Activated B cell treated with CpG ODN at 0.5 μM for 24 hours (primary cell): ENCODE data around the gene SYT9. TPM values are rescaled to one million over a fixed set of nuclear protein-coding genes. Genes with fewer than 3 reads are reported as not detected.

Experiments
- ATAC-seq: fragments of 200-7000 bp; cut with Tn5 transposase; one replicate; pipeline ENCODE4 v1.10.0; 2021; ENCODE audit warnings: low read depth, mild to moderate bottlenecking, moderate library complexity
- CTCF ChIA-PET: fragments of 350-600 bp; sonication (Branson Sonifier 250); formaldehyde crosslinking; loops from one replicate; lab custom pipeline; 2021; ENCODE audit warnings: antibody characterized with exemption; lab: Charles Lee
- POLR2A ChIA-PET: fragments of 350-600 bp; sonication (Branson Sonifier 250); formaldehyde crosslinking; loops from one replicate; lab custom pipeline; 2021; ENCODE audit warnings: antibody characterized with exemption; lab: Charles Lee
- DNase-seq: peaks from one replicate; pipeline ENCODE4 v3.0.0; 2022
- H3K27ac Mint-ChIP-seq: one replicate; pipeline ENCODE4 v1.8.0; 2020; ENCODE audit warnings: mixed read lengths
- H3K27me3 Mint-ChIP-seq: one replicate; pipeline ENCODE4 v1.8.0; 2021; ENCODE audit warnings: mixed read lengths
- H3K36me3 Mint-ChIP-seq: one replicate; pipeline ENCODE4 v1.8.0; 2021; ENCODE audit warnings: low read depth, mixed read lengths
- H3K4me1 Mint-ChIP-seq: one replicate; pipeline ENCODE4 v1.8.0; 2021; ENCODE audit warnings: mixed read lengths
- H3K4me3 Mint-ChIP-seq: one replicate; pipeline ENCODE4 v1.8.0; 2020; ENCODE audit warnings: mild to moderate bottlenecking, mixed read lengths
- H3K9me3 Mint-ChIP-seq: one replicate; pipeline ENCODE4 v1.8.0; 2020; ENCODE audit warnings: mixed read lengths
- intact Hi-C: fragments of 100-400 bp; cut with micrococcal nuclease; formaldehyde crosslinking; loops from one replicate; pipeline ENCODE4 v1.15.1; 2024
- total RNA-seq: library from RNA; stranded (reverse); gene quantifications from 2 replicates; pipeline ENCODE4 v1.2.3, GENCODE V29; 2022
- TF ChIP-seq, protein P1 (sequence below): fragments of 200-600 bp; IDR thresholded peaks from one replicate; pipeline ENCODE4 v1.8.0; 2022; ENCODE audit warnings: antibody characterized with exemption, mild to moderate bottlenecking

SYT9 gene, protein sequence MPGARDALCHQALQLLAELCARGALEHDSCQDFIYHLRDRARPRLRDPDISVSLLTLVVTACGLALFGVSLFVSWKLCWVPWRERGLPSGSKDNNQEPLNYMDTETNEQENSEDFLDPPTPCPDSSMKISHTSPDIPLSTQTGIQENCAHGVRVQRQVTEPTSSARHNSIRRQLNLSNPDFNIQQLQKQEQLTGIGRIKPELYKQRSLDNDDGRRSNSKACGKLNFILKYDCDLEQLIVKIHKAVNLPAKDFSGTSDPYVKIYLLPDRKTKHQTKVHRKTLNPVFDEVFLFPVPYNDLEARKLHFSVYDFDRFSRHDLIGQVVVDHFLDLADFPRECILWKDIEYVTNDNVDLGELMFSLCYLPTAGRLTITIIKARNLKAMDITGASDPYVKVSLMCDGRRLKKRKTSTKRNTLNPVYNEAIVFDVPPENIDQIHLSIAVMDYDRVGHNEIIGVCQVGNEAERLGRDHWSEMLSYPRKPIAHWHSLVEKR
- total RNA-seq, result not detected in 2 replicates

DNA sequence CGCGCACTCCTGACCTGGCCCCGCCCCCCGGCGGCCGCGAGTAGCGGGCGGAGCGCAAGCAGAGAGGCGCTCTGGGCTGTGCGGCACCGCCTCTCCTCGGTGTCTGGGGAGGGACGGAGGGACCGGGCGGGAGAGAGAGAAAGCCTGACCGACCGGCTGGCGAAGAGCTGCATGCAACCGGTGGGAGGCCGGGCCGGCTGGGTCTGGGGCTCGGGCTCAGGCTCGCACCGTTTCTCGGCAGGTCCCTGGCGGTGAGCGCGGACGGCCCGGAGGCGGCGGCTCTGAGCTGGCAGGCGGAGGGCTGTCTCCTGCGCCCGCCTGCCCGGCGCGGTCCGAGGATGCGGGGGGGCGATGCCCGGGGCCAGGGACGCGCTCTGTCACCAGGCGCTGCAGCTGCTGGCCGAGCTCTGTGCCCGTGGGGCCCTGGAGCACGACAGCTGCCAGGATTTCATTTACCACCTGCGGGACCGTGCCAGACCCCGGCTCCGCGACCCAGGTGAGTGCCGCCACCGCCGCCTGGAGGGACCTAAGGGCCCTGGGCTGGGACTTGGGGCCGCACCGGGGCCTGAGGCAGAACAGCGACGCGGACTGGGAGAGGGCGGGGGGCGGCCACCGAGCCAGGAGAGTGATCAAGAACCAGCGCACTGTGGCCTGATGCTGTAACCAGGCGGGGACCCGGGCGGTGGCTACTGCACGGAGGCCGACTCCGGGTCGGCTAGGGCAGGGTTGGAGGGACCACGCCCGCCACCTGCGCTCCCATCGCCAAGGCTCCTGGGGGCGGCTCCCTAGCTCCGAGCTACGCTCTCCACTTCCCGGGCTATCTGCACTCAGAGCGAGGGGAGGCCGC, at the start of gene SYT9:
Gene SYT9 (plus strand): TSS at position 69 of the 847 bp plus-strand sequence. CDS start 283 bp downstream, at position 352.
- TF ChIP-seq, protein P1, sequence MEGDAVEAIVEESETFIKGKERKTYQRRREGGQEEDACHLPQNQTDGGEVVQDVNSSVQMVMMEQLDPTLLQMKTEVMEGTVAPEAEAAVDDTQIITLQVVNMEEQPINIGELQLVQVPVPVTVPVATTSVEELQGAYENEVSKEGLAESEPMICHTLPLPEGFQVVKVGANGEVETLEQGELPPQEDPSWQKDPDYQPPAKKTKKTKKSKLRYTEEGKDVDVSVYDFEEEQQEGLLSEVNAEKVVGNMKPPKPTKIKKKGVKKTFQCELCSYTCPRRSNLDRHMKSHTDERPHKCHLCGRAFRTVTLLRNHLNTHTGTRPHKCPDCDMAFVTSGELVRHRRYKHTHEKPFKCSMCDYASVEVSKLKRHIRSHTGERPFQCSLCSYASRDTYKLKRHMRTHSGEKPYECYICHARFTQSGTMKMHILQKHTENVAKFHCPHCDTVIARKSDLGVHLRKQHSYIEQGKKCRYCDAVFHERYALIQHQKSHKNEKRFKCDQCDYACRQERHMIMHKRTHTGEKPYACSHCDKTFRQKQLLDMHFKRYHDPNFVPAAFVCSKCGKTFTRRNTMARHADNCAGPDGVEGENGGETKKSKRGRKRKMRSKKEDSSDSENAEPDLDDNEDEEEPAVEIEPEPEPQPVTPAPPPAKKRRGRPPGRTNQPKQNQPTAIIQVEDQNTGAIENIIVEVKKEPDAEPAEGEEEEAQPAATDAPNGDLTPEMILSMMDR, result no peak
- DNase-seq (peak; percentile 17), ATAC-seq (peak; percentile 52)
- Mint-ChIP-seq H3K36me3 (no peaks in the 10 kb centered on the region), H3K4me3 (peak within 1 kb of the TSS; percentile 39), H3K27ac (no peak within 1 kb of the TSS), H3K4me1 (peaks cover 7% of the 10 kb centered on the region), H3K9me3 (peaks cover 6% of the 10 kb centered on the region), H3K27me3 (peaks cover 38% of the 10 kb centered on the region)
- ChIA-PET POLR2A (no interaction called here), CTCF (no interaction called here)
- intact Hi-C loops, result no loop called here

- H3K36me3 Mint-ChIP-seq, result no peaks in the 10 kb centered on the region
- CTCF ChIA-PET, result no interaction called here
- TF ChIP-seq, protein P1, result no peak
- ATAC-seq, result no peak
- no peak overlapping the region for H3K27ac Mint-ChIP-seq
- no peaks in the 10 kb centered on the region for H3K4me1 Mint-ChIP-seq
- peaks cover 4% of the 10 kb centered on the region for H3K9me3 Mint-ChIP-seq
- no peak overlapping the region for H3K4me3 Mint-ChIP-seq
- DNase-seq, result no peak
- intact Hi-C loops, result no loop called here
- H3K27me3 Mint-ChIP-seq, result peaks cover 9% of the 10 kb centered on the region
- POLR2A ChIA-PET, result no interaction called here
These were observed 49.3 kb upstream of the SYT9 start for GRCh38 chr11:7202412-7202811.

DNA sequence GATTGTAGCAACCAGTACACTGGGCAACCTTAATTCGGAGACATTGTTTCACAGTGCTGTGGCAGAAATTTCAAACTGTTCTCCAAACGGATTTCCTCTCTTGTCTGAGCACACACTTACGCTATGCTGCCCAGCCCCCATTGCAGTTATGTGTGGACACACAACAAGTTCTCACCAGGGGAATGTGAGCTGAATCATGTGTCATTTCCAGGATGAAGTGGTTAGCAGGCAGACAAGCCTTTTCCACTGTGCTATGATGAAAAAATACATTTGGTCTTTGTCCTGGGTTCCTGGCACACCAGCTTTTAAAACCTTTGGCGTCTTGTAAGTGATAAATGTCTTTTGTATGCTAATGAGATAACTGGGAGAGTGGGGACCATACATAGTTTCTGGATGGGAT, 46.9 kb upstream of the SYT9 start:
- TF ChIP-seq, protein P1, result no peak

GRCh38 chr11:7208391-7208790, 43.3 kb upstream of the SYT9 start:
- Mint-ChIP-seq H3K27ac (no peak overlapping the region), H3K27me3 (peaks cover 13% of the 10 kb centered on the region), H3K9me3 (no peaks in the 10 kb centered on the region), H3K4me3 (no peak overlapping the region), H3K4me1 (no peaks in the 10 kb centered on the region), H3K36me3 (no peaks in the 10 kb centered on the region)
- ATAC-seq (no peak), DNase-seq (no peak)
- ChIA-PET CTCF (interaction anchor here (0.6 kb wide), 1 partner anchor 15 kb away, joined by 3 read pairs; no protein-coding TSS in a partner anchor), POLR2A (interaction anchor here (0.5 kb wide), 1 partner anchor 11 kb away, joined by 3 read pairs; no protein-coding TSS in a partner anchor)
- intact Hi-C loops, result no loop called here
- TF ChIP-seq, protein P1, result no peak

More for the DNA sequence above, 46.9 kb upstream of the SYT9 start:
- peaks cover 4% of the 10 kb centered on the region for H3K9me3 Mint-ChIP-seq
- DNase-seq (no peak), ATAC-seq (no peak)
- H3K36me3 Mint-ChIP-seq, result no peaks in the 10 kb centered on the region
- no peak overlapping the region for H3K4me3 Mint-ChIP-seq
- no peak overlapping the region for H3K27ac Mint-ChIP-seq
- intact Hi-C loops, result no loop called here
- ChIA-PET POLR2A (no interaction called here), CTCF (no interaction called here)
- H3K4me1 Mint-ChIP-seq, result no peaks in the 10 kb centered on the region
- H3K27me3 Mint-ChIP-seq, result peaks cover 9% of the 10 kb centered on the region

- Mint-ChIP-seq H3K4me3 (no peak overlapping the region), H3K27ac (no peak overlapping the region), H3K4me1 (no peaks in the 10 kb centered on the region), H3K9me3 (no peaks in the 10 kb centered on the region), H3K27me3 (peaks cover 23% of the 10 kb centered on the region), H3K36me3 (no peaks in the 10 kb centered on the region)
- TF ChIP-seq, protein P1, result no peak
- POLR2A ChIA-PET, result no interaction called here
- CTCF ChIA-PET, result no interaction called here
- ATAC-seq, result no peak
- intact Hi-C loops, result no loop called here
- DNase-seq, result no peak
These were observed 32.2 kb upstream of the SYT9 start for GRCh38 chr11:7219491-7219890.
